Activated T-helper 1 cell treated with anti-CD3 and anti-CD28 coated beads, Interleukin-2, amount 50 U/mL, for 16 hours (primary cell): ENCODE data around the gene TRAPPC2L.

Experiments
- DNase-seq, 2 donors: peaks; one replicate each; pipeline ENCODE4 v3.0.0-alpha.2; 2020; ENCODE audit warnings: low read depth in 1 of 2, low spot score in 1 of 2

TRAPPC2L gene

DNA sequence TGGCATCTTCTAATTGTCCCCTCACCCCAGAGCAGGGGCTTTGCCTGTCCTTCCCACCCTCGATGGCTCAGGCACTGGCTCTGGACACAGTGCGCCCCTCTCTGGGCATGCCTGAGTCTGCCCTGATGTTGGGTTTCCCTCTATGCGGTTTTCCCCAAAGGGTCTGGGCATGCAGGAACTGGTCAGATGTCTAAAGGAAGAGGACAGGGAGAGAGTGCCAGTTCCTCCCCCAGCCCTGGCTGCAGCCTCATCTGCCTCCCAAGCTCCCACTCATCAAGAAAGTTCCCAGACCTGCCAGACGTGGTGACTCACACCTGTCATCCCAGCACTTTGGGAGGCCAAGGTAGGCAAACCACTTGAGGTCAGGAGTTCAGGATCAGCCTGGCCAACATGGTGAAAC, 50.8 kb downstream of the TRAPPC2L start:
- DNase-seq = no peak

DNA sequence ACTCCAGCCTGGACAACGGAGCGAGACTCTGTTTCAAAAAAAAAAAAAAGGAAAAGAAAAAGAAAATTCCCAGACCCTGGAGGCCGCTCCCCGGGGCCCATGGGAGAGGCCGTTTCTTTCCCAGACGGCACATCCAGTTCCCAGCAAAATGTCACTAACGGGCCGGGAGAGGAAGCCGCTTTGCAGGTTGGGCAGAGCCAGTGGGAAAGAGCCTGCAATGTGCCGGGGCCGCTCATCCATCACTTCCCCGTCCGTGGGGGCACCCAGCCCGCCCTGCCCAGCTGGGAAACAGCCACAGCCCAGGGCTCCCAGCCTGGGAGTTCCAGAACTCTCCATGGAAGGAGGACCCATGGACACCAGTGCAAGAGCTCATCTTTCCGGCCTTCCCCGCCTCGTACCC, 51.4 kb downstream of the TRAPPC2L start:
- DNase-seq = no peak

DNA sequence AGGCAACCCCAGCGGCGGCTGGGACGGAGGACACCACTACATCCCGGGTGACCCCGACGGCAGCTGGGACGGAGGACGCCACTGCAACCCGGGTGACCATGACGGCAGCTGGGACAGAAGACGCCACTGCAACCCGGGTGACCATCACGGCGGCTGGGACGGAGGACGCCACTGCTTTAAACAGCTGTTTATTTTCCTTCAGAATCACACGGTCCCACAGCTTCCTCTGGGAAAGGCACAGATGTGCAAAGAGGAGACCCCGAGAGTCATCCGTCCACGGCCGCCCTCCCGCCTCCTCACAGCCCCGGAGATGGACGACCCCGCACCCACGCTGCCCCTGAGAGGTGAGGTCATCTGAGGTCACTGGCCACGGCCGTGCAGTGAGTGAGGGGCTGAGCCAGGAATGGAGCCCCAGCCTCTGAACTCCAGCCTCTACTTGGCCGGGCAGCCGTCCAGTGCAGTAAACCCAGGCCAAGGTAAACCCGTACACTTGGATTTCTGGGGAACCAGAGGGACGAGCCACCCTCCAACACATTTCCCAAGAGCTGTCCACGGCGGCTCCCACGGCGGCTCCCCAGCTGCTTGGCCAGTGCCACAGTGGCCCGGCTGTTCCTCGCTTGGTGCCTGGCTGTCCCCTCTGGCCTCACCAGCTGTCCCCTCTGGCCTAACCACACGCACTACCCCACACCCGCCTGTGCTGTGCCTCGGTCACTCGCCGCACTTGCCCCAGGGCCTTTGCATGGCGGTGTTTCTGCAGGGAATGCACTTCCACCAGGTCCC, 52.7 kb downstream of the TRAPPC2L start:
- no peak for DNase-seq

DNA sequence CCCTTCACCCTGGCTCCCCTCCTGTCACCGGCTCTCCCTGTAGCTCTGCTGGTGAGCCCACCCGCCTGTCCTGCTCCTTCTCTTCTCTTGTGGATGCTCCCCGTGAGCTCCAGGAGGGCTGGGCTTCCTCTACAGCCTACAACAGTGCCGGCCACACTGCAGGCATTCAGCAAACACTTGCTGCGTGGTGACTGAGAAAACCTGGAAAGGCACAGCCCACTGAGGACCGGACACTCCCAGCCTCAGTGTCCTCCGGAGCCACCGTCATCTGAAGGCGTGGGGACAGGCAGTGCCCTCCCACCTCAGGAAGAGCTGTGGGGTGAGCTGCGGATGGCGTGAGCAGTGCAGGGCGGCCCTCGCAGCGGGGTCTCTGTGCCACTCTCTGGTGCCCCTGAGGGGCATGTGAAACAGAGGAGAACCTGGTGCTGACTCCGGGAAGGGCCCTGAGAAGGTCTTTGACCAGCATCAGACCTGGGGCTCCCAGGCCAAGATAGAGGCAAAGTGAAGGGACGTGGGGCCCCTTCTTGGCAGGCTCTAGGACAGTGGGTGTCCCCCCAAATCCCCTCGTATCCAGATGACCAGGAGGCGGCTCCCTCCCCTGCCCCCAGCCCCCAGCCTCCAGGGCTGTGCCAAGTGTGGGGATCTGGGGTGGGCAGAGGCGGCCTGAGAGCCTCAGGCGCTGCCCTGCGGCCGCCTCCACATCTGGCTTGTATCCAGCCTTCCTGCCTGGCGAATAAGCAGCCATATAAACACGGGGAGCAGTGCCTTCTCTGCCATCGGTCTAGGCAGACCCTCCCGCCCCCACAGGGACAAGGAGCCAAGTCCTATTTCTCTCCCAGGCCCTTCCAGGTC, 53.6 kb downstream of the TRAPPC2L start:
- DNase-seq = no peak

DNA sequence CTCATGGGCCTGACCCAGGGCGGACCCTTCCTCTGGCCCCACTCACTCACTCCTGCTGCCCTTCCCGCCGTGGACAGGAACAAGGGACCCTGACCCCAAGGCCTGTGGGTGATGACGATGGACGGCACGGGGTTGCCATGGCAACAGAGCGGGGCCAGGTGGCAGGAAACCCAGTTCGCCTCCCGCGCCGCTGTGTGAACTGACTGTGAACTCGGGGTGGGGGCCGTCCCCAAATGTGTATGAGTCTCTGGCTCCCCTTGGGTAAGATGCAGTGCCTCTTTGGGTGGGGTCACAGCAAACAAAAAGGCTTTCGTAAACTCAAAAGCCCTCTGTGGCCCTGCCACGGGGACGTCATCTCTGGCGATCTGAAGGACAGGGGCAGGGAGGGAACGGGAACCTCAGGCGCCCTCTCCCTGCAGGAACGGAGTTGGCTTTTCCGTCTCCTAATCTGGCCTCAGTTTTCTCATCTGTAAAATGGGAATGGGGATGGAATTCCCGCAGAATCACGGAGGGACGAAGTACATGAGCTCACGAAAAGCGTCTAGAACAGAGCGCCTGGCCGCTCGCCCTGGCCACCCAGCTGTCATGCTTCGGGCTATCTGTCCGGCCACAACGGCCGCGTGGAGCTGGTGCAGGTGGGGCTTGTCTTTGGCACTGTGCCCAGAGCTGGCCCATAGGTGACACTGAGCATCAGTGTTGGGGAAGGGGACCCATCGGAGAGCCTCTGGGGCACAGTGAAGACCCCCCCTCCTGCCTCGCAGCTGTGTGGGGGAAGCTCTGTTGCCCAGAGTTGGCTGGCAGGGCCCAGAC, 54.4 kb downstream of the TRAPPC2L start:
- no peak for DNase-seq

DNA sequence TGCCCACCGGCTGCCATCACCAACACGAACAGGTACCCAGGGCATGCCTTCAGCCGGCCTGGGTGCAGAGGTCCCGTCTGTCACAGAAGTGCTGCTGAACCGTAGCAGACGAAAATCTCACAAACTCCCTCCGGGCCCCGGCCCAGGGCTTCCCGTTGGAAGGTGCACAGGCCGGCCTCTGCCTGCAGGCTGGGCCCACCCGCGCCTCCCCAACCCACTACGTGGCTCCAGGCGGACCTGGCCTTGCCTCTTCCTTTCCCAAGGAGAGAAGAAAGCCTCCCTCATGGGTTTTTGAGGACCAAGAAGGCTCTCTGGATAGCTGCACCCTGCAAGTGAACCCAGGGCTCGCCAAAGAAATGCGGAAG, 55.0 kb downstream of the TRAPPC2L start:
- DNase-seq = no peak
